Measurements from ENCODE around the gene PCGF1. TPM values are rescaled to one million over a fixed set of nuclear protein-coding genes. Genes with fewer than 3 reads are reported as not detected.

Gene PCGF1
- total RNA-seq, 4 donors from 2014 or later: 4.4 to 16.2 (median 14.7) TPM

GRCh38 chr2:74536166-74536950, 28.9 kb upstream of the PCGF1 start:
- Histone ChIP-seq H3K27ac (no peak overlapping the region), H3K4me1 (peaks cover under 1 to 16% (median 2%) of the 10 kb centered on the region in 3 donors), H3K36me3 (peaks cover 0 to 18% (median 10%) of the 10 kb centered on the region in 3 donors), H3K4me3 (no peak overlapping the region), H3K27me3 (peaks cover 0 to 26% (median 0%) of the 10 kb centered on the region in 4 donors), H3K9me3 (no peaks in the 10 kb centered on the region)
- no peak for DNase-seq
- intact Hi-C loops (cut with DNase I): no loop called here
- TF ChIP-seq POLR2A (IDR thresholded peaks at IDR 0.05): no peak
- TF ChIP-seq CTCF (IDR thresholded peaks at IDR 0.05): no peak
- 65 to 96% methylated on average over 8 to 11 of the region's 23 CpGs for WGBS, 2 donors

- intact Hi-C loops (cut with DNase I): no loop called here
- no peak for DNase-seq
- Histone ChIP-seq H3K27me3 (peaks cover 0 to 26% (median 0%) of the 10 kb centered on the region in 4 donors), H3K4me1 (peaks cover 9 to 24% (median 11%) of the 10 kb centered on the region in 3 donors), H3K27ac (no peak overlapping the region), H3K36me3 (peaks cover 0 to 18% (median 10%) of the 10 kb centered on the region in 3 donors), H3K9me3 (no peaks in the 10 kb centered on the region), H3K4me3 (no peak overlapping the region)
- no peak for TF ChIP-seq POLR2A (IDR thresholded peaks at IDR 0.05)
- no peak for TF ChIP-seq CTCF (IDR thresholded peaks at IDR 0.05)
- 83 to 90% methylated on average over 6 to 10 of the region's 10 CpGs for WGBS, 2 donors
Measured at GRCh38 chr2:74535440-74535965, 28.0 kb upstream of the PCGF1 start.

GRCh38 chr2:74534411-74534810, 26.9 kb upstream of the PCGF1 start:
- DNase-seq: no peak
- intact Hi-C loops (cut with DNase I): no loop called here
- peaks cover 9 to 29% (median 14%) of the 10 kb centered on the region in 3 donors for H3K4me1 ChIP-seq
- WGBS, 2 donors: 62% methylated on average over 3 of the region's 12 CpGs; no CpG with 5 or more reads in 1 of the 2 donors
- H3K9me3 ChIP-seq: no peaks in the 10 kb centered on the region
- H3K36me3 ChIP-seq: peaks cover 0 to 18% (median 10%) of the 10 kb centered on the region in 3 donors
- peaks cover 0 to 22% (median 0%) of the 10 kb centered on the region in 4 donors for H3K27me3 ChIP-seq
- no peak overlapping the region for H3K4me3 ChIP-seq
- TF ChIP-seq CTCF (IDR thresholded peaks at IDR 0.05) (no peak), POLR2A (IDR thresholded peaks at IDR 0.05) (no peak)
- no peak overlapping the region for H3K27ac ChIP-seq

GRCh38 chr2:74533464-74533863, 26.0 kb upstream of the PCGF1 start:
- DNase-seq: no peak
- Histone ChIP-seq H3K4me3 (no peak overlapping the region), H3K27ac (no peak overlapping the region), H3K9me3 (no peaks in the 10 kb centered on the region), H3K27me3 (peaks cover 0 to 13% (median 0%) of the 10 kb centered on the region in 4 donors), H3K36me3 (peaks cover 0 to 18% (median 10%) of the 10 kb centered on the region in 3 donors), H3K4me1 (peaks cover 14 to 35% (median 20%) of the 10 kb centered on the region in 3 donors)
- no peak for TF ChIP-seq CTCF (IDR thresholded peaks at IDR 0.05)
- TF ChIP-seq POLR2A (IDR thresholded peaks at IDR 0.05): no peak
- 71 to 81% methylated on average over 2 to 3 of the region's 4 CpGs for WGBS, 2 donors
- intact Hi-C loops (cut with DNase I): no loop called here

- Histone ChIP-seq H3K9me3 (no peaks in the 10 kb centered on the region), H3K36me3 (peaks cover 0 to 28% (median 13%) of the 10 kb centered on the region in 3 donors), H3K4me1 (peaks cover 18 to 44% (median 28%) of the 10 kb centered on the region in 3 donors), H3K27me3 (peaks cover 0 to 3% (median 0%) of the 10 kb centered on the region in 4 donors), H3K4me3 (no peak overlapping the region), H3K27ac (no peak overlapping the region)
- peak in 4 of 6 experiments; percentile 7 to 46 (median 24) for TF ChIP-seq CTCF (IDR thresholded peaks at IDR 0.05)
- no peak for TF ChIP-seq POLR2A (IDR thresholded peaks at IDR 0.05)
- intact Hi-C loops (cut with DNase I): no loop called here
- DNase-seq: no peak
Measured at GRCh38 chr2:74532222-74532621, 24.7 kb upstream of the PCGF1 start.

Measured in esophagus squamous epithelium (tissue), 5 donors.